Activated CD8-positive, alpha-beta T cell treated with anti-CD3 and anti-CD28 coated beads for 36 hours (primary cell): ENCODE measurements around the gene COL4A5. TPM values are rescaled to one million over a fixed set of nuclear protein-coding genes. Genes with fewer than 3 reads are reported as not detected.

Source experiments
- ATAC-seq: fragments of 200-7000 bp; cut with Tn5 transposase; one replicate; pipeline ENCODE4 v1.10.0; 2021; ENCODE audit warnings: mild to moderate bottlenecking, moderate library complexity
- CTCF ChIA-PET: fragments of 350-600 bp; sonication (Branson Sonifier 250); formaldehyde crosslinking; loops from one replicate; lab custom pipeline; 2021; ENCODE audit warnings: antibody characterized with exemption; lab: Charles Lee
- POLR2A ChIA-PET: fragments of 350-600 bp; sonication (Branson Sonifier 250); formaldehyde crosslinking; loops from one replicate; lab custom pipeline; 2021; ENCODE audit warnings: antibody characterized with exemption; lab: Charles Lee
- DNase-seq: peaks from one replicate; pipeline ENCODE4 v3.0.0-alpha.2; 2020
- H3K27ac Mint-ChIP-seq: one replicate; pipeline ENCODE4 v1.8.0; 2021; ENCODE audit warnings: mild to moderate bottlenecking, mixed read lengths
- H3K27me3 Mint-ChIP-seq: one replicate; pipeline ENCODE4 v1.8.0; 2021; ENCODE audit warnings: mixed read lengths
- H3K36me3 Mint-ChIP-seq: one replicate; pipeline ENCODE4 v1.8.0; 2021; ENCODE audit warnings: low read depth, mixed read lengths
- H3K4me1 Mint-ChIP-seq: one replicate; pipeline ENCODE4 v1.8.0; 2021; ENCODE audit warnings: low read depth, mixed read lengths
- H3K4me3 Mint-ChIP-seq: one replicate; pipeline ENCODE4 v1.8.0; 2021; ENCODE audit warnings: mild to moderate bottlenecking, moderate library complexity, mixed read lengths
- H3K9me3 Mint-ChIP-seq: one replicate; pipeline ENCODE4 v1.8.0; 2021; ENCODE audit warnings: mixed read lengths
- CTCF ChIP-seq: fragments of 200-600 bp; IDR thresholded peaks from one replicate; pipeline ENCODE4 v1.8.0; 2022; ENCODE audit warnings: antibody characterized with exemption, mild to moderate bottlenecking
- intact Hi-C: fragments of 100-400 bp; cut with micrococcal nuclease; formaldehyde crosslinking; loops from one replicate; pipeline ENCODE4 v1.10.0; 2022
- total RNA-seq, 2 experiments: library from RNA; stranded (reverse); gene quantifications; one replicate each; pipeline ENCODE4 v1.2.3, GENCODE V29; 2021

The COL4A5 gene
- total RNA-seq, 2 experiments from 2014 or later, result not detected

- no peak for TF ChIP-seq CTCF
- intact Hi-C loops, result no loop called here
- peaks cover 27% of the 10 kb centered on the region for H3K27me3 Mint-ChIP-seq
- H3K36me3 Mint-ChIP-seq, result no peaks in the 10 kb centered on the region
- no peak for ATAC-seq
- H3K9me3 Mint-ChIP-seq, result no peaks in the 10 kb centered on the region
- H3K4me1 Mint-ChIP-seq, result no peaks in the 10 kb centered on the region
- CTCF ChIA-PET, result no interaction called here
- POLR2A ChIA-PET, result no interaction called here
- no peak overlapping the region for H3K4me3 Mint-ChIP-seq
- H3K27ac Mint-ChIP-seq, result no peak overlapping the region
- DNase-seq, result no peak
These were observed 291.5 kb downstream of the COL4A5 start for GRCh38 chrX:108731153-108731552.

DNA sequence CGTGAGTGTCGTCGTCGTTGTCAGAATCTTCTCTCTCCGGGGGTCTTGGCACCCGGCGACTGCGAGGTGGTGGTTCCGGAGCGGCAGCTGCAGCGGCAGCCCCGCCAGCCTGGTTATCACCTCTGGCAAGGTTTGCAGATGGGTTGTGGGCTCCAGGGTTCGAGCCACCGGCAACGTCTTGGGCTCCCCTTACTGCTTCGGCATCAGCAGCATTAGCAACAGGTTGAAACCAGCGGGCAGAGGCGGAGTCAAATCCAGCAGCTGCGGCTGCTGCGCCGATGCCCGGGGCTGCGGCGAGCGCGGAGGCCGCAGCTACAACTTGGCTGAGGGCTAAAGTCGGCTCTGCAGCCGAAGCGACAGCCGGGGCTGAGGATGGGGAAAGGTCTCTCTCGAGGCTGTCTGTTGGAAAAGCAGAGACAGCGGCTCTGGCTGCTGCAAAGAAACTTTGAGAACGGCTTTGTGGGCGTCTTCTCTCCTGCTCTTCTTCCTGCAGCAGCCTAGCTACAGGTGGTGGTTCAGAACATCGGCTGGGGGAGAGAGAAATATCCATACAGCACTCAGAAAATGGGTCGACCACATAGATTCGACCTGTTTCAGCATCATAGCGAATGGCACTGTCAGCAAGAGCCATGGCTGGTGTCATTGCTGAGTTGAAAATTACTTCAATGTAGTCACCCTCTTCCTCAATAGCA lies 293.1 kb downstream of the COL4A5 start:
- ATAC-seq (no peak), DNase-seq (no peak)
- intact Hi-C loops, result no loop called here
- Mint-ChIP-seq H3K27ac (no peak overlapping the region), H3K27me3 (peaks cover 27% of the 10 kb centered on the region), H3K36me3 (no peaks in the 10 kb centered on the region), H3K4me1 (no peaks in the 10 kb centered on the region), H3K4me3 (no peak overlapping the region), H3K9me3 (no peaks in the 10 kb centered on the region)
- ChIA-PET POLR2A (no interaction called here), CTCF (no interaction called here)
- TF ChIP-seq CTCF, result no peak

GRCh38 chrX:108734426-108734825 lies 294.8 kb downstream of the COL4A5 start:
- POLR2A ChIA-PET, result no interaction called here
- Mint-ChIP-seq H3K27me3 (peaks cover 31% of the 10 kb centered on the region), H3K36me3 (no peaks in the 10 kb centered on the region), H3K4me1 (no peaks in the 10 kb centered on the region), H3K27ac (no peak overlapping the region), H3K9me3 (no peaks in the 10 kb centered on the region), H3K4me3 (no peak overlapping the region)
- no peak for TF ChIP-seq CTCF
- CTCF ChIA-PET, result no interaction called here
- intact Hi-C loops, result no loop called here
- DNase-seq, result no peak
- no peak for ATAC-seq

DNA sequence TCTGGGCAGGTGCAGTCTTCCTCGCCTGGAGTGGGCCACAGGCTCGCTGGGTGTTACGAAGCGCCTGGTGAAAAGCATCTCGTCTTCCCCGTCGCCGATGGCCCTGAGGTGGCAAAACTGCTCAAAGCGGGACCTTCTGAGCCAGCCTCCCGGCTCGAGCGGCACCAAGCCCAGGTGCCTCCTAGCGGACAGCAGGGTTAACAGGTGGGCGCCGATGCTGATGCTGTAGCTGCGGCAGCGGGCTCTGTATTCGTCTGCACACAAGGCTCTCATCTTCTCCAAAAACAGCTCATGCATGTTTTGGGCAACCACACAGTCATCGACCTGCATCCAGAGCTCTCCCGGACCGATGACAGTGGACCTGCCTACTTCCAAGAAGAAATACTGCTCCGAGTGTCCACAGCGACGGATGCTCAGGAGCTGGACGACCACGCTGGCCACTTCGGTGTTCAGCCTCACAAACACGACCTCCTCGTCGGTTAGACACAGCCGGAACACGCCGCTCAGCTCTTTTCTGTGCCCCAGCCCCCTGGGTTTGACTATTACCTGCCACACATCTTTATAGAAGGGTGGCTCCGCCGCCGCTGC lies 295.5 kb downstream of the COL4A5 start:
- H3K36me3 Mint-ChIP-seq, result no peaks in the 10 kb centered on the region
- peaks cover 31% of the 10 kb centered on the region for H3K27me3 Mint-ChIP-seq
- ChIA-PET POLR2A (no interaction called here), CTCF (no interaction called here)
- intact Hi-C loops, result no loop called here
- no peak overlapping the region for H3K27ac Mint-ChIP-seq
- TF ChIP-seq CTCF, result no peak
- DNase-seq (no peak), ATAC-seq (no peak)
- H3K4me1 Mint-ChIP-seq, result no peaks in the 10 kb centered on the region
- H3K9me3 Mint-ChIP-seq, result no peaks in the 10 kb centered on the region
- H3K4me3 Mint-ChIP-seq, result no peak overlapping the region

- no peak for ATAC-seq
- Mint-ChIP-seq H3K27ac (no peak overlapping the region), H3K36me3 (no peaks in the 10 kb centered on the region), H3K4me3 (no peak overlapping the region), H3K4me1 (no peaks in the 10 kb centered on the region), H3K27me3 (peaks cover 28% of the 10 kb centered on the region), H3K9me3 (no peaks in the 10 kb centered on the region)
- no peak for TF ChIP-seq CTCF
- intact Hi-C loops, result no loop called here
- POLR2A ChIA-PET, result no interaction called here
- CTCF ChIA-PET, result no interaction called here
- no peak for DNase-seq
These were observed 296.3 kb downstream of the COL4A5 start for GRCh38 chrX:108735679-108736508.
